GM19397 (cell line): ENCODE data around the gene CHI3L1.

Source experiments
- ATAC-seq: cut with Tn5 transposase; IDR thresholded peaks from one replicate; pipeline ENCODE4 v1.9.1; 2021; ENCODE audit warnings: mild to moderate bottlenecking, moderate library complexity; ENCODE audit not compliant: unreplicated experiment

CHI3L1 gene

DNA sequence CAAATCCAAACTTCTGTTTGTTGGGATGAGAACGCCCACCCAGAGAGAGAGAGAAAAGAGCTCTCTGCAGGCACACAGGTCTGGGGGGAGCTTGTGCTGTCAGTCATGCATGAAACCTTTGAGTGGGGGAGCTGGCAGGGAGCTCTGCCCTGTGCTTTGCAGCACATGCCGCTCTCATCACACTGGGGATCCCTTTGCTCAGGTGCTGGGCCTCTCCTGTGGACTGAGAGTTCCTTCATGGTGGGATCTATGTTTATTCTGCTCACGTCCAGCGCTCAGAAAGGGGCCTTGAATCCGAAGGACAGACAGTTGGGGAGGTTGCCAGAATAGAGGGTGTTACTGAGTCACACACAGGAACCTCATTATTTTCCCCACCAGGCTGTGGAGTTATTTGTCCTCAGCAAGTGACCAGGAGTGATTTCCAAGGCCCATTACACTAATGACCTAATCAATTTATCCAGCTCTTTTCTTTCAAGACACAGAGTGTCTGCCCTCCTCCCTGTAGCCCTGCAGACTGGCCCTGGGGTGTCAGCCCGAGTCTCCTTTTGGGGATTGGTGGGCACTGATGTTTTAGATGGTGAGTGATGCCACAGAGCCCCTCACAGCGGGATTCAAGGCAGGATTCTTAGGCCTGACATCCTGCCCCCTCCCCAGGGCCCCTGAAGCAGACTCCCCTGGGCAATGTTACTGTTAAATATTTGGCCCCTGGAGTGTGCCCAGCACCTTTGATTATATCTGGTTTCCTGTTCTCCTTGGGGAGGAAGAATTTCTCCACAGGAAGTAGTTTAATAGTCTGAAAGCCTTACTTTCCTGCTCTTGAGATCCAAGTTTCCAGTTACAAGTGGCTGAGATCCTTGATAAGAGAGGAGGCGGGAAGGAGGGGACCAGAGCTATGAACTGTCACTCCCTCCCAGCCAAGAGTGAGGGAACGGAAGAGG lies 33.2 kb downstream of the CHI3L1 start:
- no peak for ATAC-seq

GRCh38 chr1:203152158-203153034 lies 34.1 kb downstream of the CHI3L1 start:
- ATAC-seq: no peak

DNA sequence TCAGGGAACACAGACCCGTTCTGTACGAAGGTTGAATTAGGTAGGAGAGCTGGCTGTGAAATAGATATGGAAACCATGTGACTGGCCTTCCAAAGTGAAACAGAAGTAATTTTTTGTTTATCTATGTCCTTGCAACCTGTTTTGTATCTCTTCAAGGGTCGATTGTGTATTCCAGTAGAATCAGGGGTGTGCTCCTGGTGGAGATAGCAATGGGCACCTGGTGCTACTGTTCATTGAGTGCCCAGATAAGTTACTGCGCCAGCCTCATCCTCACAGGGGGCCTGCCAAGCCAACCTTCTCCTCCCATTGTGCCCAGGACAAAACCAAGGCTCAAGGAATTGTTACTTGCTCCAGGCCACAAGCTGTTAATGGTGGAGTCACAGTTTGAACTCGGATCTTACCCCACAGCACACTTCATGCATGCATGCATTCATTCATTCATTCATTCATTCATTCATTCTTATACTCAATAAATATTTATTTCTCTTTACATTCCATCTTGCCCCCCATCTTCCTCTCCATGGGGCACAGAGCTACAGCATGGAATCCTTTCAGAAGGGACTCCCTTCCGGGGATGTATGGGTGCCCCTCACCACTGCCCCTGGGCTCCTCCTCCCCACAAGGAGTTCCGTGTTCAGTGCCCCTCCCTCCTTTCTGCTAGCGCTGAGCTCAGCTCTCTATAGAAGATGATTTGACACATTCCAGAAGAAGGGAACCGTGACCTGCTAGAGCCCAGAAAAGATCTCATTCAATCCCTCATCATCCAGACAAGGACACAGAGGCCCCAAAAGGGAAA lies 34.9 kb downstream of the CHI3L1 start:
- ATAC-seq: no peak

DNA sequence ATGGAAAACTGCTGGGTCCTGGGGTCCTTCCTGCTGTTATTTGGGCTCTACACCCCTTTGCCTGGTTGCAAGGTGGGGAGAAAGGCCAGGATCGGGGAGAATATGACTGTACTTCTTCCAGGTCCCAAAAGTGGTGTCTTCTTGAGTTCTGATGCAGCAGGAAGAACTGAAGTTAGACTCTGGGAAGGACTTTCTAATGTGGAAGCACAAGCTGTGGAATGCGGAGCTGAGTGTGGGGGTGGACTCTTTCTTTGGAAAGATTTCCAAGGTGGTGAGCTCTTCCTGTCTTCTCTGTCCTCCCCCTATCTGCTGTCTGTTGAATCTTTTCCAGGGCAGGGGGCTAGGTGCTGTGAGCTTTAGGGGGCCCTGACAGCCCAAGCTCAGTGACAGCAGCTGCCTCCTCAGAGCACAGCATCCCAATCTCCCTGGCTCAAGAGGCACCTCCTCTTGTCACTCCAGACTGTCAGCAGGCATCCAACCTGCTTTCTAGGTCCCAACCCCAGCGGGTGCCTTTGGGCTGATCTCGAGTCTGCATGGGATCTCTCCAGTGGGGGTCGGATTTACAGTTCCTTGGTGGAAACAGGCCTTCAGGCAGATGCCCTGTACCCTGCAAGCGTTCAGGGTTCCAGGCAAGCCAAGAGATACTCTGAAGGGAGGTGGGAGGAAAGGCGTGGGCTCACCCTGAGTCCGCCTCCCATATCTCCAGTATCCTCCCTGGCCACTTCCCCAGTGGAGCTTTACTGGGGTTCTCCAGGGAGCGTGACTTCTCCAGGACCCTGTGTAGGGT lies 35.8 kb downstream of the CHI3L1 start:
- ATAC-seq: no peak

- no peak for ATAC-seq
Measured at GRCh38 chr1:203149188-203149840, 37.2 kb downstream of the CHI3L1 start.

DNA sequence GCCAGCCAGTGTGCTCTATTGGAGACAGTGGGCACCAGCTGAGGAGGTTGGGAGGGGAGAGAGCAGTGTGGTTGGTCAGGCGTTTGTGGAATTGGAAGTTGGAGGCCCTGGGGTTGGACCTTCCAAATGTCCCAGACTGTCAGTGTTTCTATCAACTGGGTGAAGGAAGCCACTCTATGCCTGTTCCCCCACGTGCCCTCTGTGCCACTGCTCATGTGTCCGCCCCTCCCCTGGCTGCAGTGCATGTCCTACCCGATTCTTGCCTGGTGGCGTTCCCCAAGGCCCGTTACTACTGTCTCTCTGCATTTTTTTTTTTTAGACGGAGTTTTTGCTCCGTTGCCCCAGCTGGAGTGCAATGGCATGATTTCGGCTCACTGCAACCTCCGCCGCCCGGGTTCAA lies 37.9 kb downstream of the CHI3L1 start:
- no peak for ATAC-seq

GRCh38 chr1:203148127-203148526 lies 38.4 kb downstream of the CHI3L1 start:
- ATAC-seq: no peak

DNA sequence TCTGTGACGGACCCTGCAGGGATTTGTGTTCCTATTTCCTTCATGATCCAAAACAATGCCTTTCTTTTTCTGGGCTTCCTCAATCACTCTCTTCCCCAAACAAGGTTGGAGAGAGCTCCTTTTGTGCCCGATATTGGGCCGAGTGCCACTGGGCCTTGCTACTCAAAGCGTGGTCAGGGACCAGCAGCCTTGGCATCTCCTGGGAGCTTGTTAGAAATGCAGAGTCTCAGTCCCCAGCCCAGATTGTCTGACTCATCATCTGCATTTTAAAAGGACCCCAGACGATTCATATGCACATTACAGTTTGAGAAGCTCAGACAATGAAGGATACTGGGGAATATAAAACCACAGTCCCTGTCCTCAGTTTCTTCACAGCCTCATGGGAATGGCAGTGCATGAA lies 39.1 kb downstream of the CHI3L1 start:
- ATAC-seq: no peak

GRCh38 chr1:203146537-203146936 lies 40.0 kb downstream of the CHI3L1 start:
- no peak for ATAC-seq

DNA sequence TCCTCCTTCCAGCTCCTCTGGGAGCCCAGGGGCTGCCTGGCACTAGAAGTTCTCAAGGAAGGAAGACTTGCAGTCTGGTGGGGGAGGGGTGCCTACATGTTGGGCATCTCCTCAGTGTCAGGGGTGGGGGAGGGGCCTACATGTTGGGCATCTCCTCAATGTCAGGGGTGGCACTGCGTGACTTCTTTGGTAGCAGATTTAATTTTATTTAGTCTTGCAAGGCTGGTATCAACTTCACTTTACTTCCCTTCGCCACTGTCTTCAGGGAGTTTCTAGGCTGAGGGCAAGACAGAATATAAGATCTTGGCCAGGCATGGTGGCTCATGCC lies 40.5 kb downstream of the CHI3L1 start:
- ATAC-seq: no peak

DNA sequence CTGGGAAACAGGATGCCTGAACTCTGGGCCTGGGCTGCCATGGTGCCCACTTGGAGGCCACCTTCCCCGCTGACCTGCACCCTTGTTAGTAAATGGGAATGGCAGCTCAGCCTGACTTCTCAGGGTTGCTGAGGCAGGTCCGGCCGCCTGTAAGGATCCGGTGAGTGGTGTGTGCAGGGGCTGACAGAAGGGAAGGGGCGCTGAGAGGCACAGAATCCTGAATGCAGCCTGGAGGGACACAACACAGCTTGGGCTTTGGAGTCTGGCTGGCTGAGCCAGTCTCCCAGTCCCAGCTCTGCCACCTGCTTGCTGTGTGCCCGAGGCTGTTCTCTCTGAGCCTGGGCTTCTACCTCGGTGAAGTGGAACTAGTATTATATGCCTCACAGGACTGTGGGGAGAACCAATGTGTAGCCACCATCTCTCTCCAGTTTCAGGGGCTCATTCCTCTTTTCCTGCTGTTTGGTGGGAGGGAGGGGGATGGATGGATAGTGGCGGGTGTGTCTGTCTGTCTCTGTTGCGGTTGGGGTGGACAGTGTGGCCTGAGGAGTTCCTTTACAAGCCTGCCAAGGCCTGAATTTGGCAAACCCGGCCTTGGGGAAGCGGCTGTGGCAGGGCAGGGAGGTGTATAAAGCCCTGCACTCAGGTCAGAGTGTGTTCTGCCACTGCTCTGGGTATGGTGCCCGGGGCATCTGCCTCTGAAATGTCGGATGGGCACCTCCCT lies 41.0 kb downstream of the CHI3L1 start:
- no peak for ATAC-seq

- ATAC-seq: no peak
Measured at GRCh38 chr1:203144661-203145060, 41.8 kb downstream of the CHI3L1 start.

DNA sequence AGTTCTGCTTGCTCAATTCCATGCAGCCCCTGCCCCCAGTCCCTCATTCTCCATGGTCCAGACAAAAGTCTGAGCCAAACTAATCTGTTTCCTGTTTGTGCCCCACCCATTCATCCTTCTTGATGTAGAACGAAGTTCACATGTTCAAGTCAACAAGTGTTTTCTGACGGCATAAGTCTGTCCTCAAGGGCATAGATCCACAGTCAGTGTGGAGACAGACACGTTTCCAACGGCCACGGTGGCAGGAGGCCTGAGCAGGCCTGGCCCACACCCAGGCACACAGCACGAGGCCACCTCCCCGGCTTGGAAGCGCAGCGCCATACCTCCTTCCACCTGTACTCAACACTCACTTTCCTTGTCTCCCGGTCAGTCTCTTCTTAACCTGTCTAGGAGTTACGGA lies 42.9 kb downstream of the CHI3L1 start:
- ATAC-seq: no peak

DNA sequence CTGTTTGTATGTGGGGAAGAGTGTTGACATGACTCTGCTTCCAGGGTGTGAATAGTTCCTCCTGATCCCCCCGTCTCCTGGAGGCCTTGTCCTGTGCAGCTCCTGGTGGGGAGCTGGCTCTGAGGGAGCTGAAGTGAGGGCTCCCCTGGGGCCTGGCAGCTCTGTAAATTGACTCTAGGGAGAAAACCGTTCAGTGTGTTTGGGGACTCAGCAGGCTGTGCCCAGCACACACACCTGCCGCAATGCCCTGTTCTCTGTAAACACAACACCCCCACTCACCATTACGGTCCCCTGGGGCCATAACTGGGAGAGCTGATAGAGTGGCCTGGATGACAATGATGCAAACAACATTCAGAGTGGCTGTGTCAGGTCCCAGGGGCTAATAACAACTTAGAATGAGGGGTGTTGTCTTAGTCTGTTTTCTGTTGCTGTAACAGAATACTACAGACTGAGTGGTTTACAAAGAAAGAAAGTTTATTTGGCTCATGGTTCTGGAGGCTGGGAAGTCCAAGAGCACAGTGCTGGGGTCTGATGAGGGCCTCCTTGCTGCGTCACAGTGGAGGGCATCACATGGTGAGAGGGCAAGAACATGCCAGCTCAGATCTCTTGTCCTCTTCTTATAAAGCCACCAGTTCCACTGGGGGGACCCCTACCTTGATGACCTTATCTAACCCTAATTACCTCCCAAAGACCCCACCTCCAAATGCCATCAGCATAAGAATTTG lies 43.7 kb downstream of the CHI3L1 start:
- no peak for ATAC-seq

DNA sequence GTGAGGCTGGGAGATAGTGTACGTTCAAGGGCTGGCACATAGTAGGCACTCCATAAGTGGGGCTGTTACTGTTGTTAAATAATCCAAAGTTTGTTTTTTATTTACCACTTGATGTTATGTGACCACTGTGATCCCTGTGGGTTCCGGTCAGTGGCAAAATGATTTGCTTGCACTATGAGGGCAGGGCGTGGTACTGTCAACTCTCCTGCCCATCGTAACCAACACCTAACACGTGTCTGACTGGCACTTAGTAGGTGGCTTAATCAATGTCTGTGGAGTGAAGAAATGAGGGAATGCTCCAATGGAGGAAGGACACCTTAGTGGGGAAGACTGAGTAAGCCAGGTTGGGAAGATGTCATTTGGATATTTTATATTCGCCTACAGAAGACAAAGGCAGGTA lies 44.4 kb downstream of the CHI3L1 start:
- ATAC-seq: no peak

DNA sequence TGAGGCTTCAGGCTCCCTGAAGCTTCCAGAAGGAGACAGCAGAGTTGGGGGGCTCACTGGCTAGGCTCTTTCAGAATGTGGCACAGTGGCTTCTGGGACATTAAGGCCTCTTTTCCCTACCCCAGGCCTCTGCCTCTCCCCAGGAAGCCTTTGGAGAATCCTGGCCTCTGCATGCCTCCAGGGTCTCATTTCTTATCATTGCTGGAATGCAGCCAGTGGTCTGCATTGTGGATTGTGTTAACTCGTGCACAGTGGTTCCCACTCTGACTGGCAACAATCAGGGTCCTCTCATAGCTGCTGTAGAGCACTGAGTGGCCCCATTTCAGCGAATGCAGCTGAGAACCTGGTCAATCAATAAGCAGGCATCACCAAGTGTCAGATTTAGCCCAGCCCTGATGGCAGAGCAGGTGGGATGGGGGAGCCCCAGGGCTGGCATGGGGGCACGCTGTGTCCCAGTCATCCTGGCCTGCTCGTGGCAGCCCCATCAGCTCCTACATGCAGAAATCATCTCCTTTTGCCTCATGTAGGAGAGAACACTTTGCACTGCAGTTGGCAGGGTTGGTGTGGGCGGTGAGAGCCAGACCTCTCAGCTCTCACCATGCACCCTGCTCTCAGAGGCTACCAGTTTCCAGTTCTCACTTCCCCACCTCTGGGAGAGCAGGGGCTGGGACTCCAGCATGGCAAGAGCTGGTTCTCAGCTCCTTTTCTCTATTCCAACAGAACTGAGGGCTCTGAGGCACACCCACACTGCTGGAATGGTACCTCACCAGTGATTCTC lies 45.6 kb downstream of the CHI3L1 start:
- no peak for ATAC-seq

GRCh38 chr1:203139976-203140475 lies 46.5 kb downstream of the CHI3L1 start:
- ATAC-seq: no peak

- no peak for ATAC-seq
Measured at GRCh38 chr1:203138066-203138465, 48.4 kb downstream of the CHI3L1 start.
